ENCODE results near the gene ESYT2.
A peak's percentile ranks its signal among the peaks of the same experiment; 100 is the strongest.

The ESYT2 gene

DNA sequence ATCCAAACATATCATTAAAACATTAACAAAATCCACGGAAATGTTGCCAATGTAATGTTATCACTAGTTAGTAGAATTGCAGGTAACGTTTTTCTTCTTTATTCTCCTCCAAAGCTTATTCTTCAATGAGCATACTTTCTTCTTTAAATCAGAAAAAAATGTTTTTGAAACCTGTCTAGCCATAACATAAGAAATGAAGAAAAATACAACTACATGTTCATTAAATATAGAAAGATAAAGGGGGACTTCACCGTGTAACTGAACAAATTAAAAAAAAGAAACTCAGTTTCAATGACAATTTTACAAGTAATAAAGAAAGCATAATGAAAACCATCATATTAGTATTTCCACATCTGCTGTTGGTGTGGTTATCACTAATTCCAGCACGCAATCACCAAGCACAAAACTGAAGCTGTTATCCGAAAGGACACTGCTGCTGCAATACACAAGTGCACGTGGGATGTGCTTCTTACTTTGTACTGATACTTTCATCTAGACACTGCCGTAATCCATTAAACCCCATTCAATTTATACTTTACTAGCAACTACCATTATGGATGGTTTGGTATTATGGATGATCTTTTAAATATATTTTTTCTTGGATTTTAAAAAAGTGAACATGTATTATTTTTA is 9.6 kb downstream of the ESYT2 start:
- FAIRE-seq, result no peak

DNA sequence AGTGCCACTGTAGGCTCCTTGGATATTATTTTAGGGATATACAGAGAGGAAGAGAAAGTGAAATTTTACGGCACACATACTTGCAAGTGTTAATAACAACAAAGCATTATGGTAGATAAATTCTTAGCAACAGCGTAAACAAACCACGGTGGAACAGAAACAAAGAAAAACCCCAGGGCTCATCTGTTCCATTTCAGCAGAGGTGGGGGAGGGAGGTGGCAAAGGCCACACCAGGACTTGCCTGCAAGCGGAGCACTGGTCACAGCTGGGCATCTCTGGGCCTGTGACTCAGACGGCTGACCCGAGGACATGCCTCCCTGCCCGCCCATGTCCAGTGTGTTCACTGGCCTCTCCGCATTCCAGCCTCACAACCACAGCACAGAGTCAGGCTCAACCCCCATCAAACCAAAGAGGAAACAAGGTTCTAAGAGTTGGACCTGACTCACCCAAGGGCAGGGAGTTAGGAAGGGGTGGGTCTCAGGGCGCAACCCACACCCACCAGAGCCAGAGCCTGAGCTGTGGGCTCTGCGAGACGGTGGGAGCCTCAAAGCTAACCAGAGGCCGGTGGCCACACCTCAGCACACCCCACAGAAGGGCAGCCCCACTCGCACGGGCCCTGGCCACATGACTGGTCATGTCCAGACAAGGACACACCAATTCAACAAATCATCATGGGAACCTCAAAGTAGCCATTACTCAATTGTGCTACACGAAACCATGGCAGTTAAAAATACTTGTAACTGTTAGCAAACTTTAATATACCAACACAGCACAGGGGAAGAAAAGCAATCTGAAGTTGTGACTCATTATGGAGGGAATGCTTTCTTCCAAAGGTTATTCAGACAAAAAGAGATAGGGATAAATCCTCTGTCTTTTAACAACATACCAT is 10.7 kb downstream of the ESYT2 start:
- peak; percentile 84 for FAIRE-seq
- peak; percentile 40 for DNase-seq (ENCODE audit: insufficient read length)

More for the DNA sequence above, 9.6 kb downstream of the ESYT2 start:
- no peak for TF ChIP-seq POLR2AphosphoS5 (IDR thresholded peaks at IDR 0.05; ENCODE audit: low read depth, low read length)
- no peak for TF ChIP-seq POLR2A (IDR thresholded peaks at IDR 0.05; ENCODE audit: low read depth, low read length)
- TF ChIP-seq TAF1 (IDR thresholded peaks at IDR 0.05; ENCODE audit: borderline replicate concordance, low read depth, low read length), result no peak
- DNase-seq (ENCODE audit: insufficient read length), result no peak

DNA sequence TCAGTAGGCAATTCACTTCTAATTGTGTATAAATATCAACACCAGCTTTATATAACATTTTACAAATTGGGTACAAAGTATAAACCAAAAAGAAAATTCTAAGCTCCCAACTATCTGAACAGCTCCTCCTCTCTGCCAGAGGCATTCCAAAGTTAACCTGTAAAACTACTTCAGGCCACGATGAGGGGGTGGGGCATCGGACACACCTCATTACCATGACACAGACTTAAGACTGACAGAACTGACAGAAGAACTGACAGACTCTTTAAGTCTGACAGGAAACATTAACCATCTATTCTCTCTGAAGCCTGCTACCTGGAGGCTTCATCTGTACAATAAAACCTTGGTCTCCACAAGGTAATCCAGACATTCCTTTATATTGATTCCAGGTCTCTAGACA is 12.3 kb downstream of the ESYT2 start:
- DNase-seq (ENCODE audit: insufficient read length) (no peak), FAIRE-seq (no peak)
- TF ChIP-seq POLR2AphosphoS5 (IDR thresholded peaks at IDR 0.05; ENCODE audit: low read depth, low read length), result no peak
- TF ChIP-seq POLR2A (IDR thresholded peaks at IDR 0.05; ENCODE audit: low read depth, low read length), result no peak
- no peak for TF ChIP-seq TAF1 (IDR thresholded peaks at IDR 0.05; ENCODE audit: borderline replicate concordance, low read depth, low read length)

More for the DNA sequence above, 10.7 kb downstream of the ESYT2 start:
- TF ChIP-seq TAF1 (IDR thresholded peaks at IDR 0.05; ENCODE audit: borderline replicate concordance, low read depth, low read length), result no peak
- no peak for TF ChIP-seq POLR2AphosphoS5 (IDR thresholded peaks at IDR 0.05; ENCODE audit: low read depth, low read length)
- TF ChIP-seq POLR2A (IDR thresholded peaks at IDR 0.05; ENCODE audit: low read depth, low read length), result no peak

DNA sequence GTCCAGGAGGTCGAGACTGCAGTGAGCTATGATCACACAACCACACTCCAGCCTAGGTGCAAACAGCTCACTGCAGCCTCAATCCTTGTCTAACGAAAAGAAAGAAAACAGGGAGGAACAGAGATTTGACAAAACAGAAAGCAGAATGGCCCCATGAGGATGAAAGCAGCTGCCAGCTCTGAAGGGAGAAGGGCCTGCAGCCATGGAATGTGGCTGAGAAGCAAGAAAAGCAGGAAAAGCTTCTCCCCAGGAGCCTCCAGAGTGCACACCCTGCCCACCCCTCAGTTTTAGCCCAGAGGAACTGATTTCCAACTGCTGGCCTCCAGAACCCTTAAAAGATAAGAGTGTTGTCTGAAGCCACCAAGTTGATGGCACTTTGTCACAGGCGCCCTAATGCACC is 13.0 kb downstream of the ESYT2 start:
- TF ChIP-seq POLR2A (IDR thresholded peaks at IDR 0.05; ENCODE audit: low read depth, low read length), result no peak
- TF ChIP-seq TAF1 (IDR thresholded peaks at IDR 0.05; ENCODE audit: borderline replicate concordance, low read depth, low read length), result no peak
- TF ChIP-seq POLR2AphosphoS5 (IDR thresholded peaks at IDR 0.05; ENCODE audit: low read depth, low read length), result no peak
- FAIRE-seq (no peak), DNase-seq (ENCODE audit: insufficient read length) (no peak)

DNA sequence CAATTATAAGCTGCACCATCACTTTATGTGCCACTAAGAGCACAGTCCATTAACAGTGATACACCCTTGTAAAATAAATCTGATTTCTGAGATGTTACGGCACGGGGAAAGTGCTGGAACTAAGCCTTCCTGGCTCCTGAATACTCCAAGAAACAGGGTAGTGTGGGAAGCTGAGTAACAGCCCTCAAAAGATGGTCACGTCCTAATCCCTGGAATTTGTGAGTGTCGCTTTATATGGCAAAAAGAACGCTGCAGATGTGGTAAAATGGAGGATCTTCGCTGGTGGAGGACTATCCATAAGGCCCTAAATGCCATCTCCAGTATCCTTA is 13.5 kb downstream of the ESYT2 start:
- FAIRE-seq (no peak), DNase-seq (ENCODE audit: insufficient read length) (no peak)
- no peak for TF ChIP-seq POLR2AphosphoS5 (IDR thresholded peaks at IDR 0.05; ENCODE audit: low read depth, low read length)
- no peak for TF ChIP-seq POLR2A (IDR thresholded peaks at IDR 0.05; ENCODE audit: low read depth, low read length)
- no peak for TF ChIP-seq TAF1 (IDR thresholded peaks at IDR 0.05; ENCODE audit: borderline replicate concordance, low read depth, low read length)

DNA sequence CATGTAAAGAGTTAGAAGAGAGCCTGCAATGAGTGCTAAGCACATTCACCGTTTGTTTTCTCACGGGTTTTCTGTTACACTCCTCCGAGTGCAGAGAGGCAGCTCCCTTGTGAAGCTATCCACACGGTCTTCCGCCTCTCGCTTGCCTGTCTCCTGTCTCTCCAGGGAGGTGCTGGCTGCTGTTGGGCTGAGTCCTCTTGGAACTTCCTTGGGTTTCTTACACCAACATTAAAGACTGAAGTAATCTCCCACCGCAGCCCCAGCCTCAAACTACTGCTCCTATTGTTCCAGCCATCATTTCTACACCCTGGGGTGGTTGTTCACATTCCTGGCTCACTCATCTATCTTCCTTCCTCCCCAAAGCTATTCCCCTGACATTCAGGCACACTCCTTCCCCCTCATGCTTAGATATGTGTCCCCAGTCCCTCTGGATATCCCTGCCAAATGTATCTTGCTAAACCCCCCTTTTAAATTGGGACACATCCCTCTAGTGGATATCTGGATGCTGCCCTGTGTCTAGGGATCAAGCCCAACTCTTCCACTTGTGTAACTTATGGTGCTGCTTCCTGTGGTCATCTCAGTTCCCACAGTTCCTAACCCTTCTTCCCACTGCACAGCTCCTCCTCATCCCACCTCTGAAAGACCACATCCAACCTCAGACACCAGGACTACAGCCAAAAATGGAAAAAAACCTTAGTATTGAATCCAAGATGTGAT is 14.1 kb downstream of the ESYT2 start:
- DNase-seq (ENCODE audit: insufficient read length) (no peak), FAIRE-seq (no peak)
- TF ChIP-seq POLR2AphosphoS5 (IDR thresholded peaks at IDR 0.05; ENCODE audit: low read depth, low read length) (no peak), TAF1 (IDR thresholded peaks at IDR 0.05; ENCODE audit: borderline replicate concordance, low read depth, low read length) (no peak), POLR2A (IDR thresholded peaks at IDR 0.05; ENCODE audit: low read depth, low read length) (no peak)

DNA sequence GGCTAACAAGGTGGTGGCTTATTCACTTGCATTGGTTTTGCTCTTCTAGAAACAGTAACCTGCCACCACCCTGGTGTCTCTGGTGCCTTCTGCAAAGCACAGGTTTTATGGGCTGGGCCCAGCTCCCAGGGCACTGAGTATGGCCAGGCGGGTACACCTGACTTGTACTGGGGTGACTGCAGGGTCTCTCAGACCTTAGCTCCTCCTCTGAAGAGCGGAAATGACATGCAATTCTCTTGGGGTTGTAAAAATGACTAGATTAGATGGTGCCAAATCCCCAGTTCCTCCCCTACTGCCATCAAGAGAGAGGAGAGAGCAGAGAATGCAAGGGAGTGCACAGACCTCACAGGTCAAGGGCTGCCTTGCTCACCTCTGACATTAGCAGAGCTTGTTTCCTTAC is 14.7 kb downstream of the ESYT2 start:
- FAIRE-seq (no peak), DNase-seq (ENCODE audit: insufficient read length) (no peak)
- TF ChIP-seq TAF1 (IDR thresholded peaks at IDR 0.05; ENCODE audit: borderline replicate concordance, low read depth, low read length) (no peak), POLR2AphosphoS5 (IDR thresholded peaks at IDR 0.05; ENCODE audit: low read depth, low read length) (no peak), POLR2A (IDR thresholded peaks at IDR 0.05; ENCODE audit: low read depth, low read length) (no peak)

DNA sequence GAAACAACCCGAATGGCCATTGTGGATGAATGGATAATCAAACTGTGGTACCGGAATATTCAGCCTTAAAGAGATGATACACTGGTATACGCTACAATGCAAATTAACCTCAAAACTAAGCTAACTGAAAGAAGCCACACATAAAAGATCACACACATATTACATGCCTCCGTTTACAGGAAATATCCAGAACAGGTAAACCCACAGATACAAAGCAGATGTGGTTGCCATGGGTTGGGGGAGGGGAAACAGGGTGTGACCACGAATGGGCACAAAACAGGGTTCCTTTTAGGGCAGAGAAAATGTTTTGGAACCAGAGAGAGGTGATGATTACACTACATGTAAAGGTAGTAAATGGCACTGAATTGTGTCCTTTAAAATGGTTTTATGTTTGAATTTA is 16.6 kb downstream of the ESYT2 start:
- TF ChIP-seq TAF1 (IDR thresholded peaks at IDR 0.05; ENCODE audit: borderline replicate concordance, low read depth, low read length) (no peak), POLR2A (IDR thresholded peaks at IDR 0.05; ENCODE audit: low read depth, low read length) (no peak), POLR2AphosphoS5 (IDR thresholded peaks at IDR 0.05; ENCODE audit: low read depth, low read length) (no peak)
- no peak for DNase-seq (ENCODE audit: insufficient read length)
- FAIRE-seq, result no peak

DNA sequence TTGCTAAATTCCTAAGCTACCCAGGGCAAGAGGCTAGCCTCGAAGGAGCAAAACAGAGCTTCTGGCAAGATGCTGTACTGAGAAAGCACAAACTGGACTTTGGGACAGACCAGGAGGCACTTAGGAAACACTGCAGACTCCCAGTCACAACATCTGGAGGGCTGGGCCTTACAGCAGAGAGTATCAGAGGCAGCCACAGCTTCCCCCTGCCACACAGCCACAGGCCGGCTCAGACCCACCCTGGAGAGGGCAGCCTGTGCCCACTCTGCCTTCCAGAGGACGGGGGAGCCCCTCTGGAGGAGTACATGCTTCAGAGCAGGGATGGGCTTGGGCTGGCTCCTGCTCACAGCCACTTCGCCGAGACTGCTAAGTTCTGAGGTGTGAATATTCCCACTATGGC is 17.4 kb downstream of the ESYT2 start:
- TF ChIP-seq POLR2A (IDR thresholded peaks at IDR 0.05; ENCODE audit: low read depth, low read length) (no peak), POLR2AphosphoS5 (IDR thresholded peaks at IDR 0.05; ENCODE audit: low read depth, low read length) (no peak), TAF1 (IDR thresholded peaks at IDR 0.05; ENCODE audit: borderline replicate concordance, low read depth, low read length) (no peak)
- no peak for FAIRE-seq

DNA sequence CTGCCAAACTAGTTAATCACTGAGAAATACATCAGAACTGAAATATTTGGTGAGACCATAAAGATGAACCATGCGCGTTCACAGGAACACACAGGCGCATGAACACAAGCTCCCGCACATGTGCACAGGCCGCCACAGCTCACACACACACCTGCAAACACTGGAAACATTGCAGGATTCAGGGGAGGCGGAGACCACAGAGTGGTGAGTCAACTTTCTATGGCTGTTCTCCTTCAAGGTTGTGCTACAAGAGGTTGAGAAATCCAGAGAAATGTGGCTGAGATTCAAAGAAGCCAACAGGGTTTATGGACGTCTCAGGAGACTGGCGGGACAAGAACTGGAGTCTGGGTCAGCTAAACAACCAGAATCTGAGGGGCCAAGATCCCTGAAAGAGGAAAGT is 17.8 kb downstream of the ESYT2 start:
- FAIRE-seq, result no peak
- no peak for DNase-seq (ENCODE audit: insufficient read length)
- TF ChIP-seq POLR2A (IDR thresholded peaks at IDR 0.05; ENCODE audit: low read depth, low read length), result no peak
- no peak for TF ChIP-seq POLR2AphosphoS5 (IDR thresholded peaks at IDR 0.05; ENCODE audit: low read depth, low read length)
- TF ChIP-seq TAF1 (IDR thresholded peaks at IDR 0.05; ENCODE audit: borderline replicate concordance, low read depth, low read length), result no peak

More for the DNA sequence above, 17.4 kb downstream of the ESYT2 start:
- DNase-seq (ENCODE audit: insufficient read length), result no peak

DNA sequence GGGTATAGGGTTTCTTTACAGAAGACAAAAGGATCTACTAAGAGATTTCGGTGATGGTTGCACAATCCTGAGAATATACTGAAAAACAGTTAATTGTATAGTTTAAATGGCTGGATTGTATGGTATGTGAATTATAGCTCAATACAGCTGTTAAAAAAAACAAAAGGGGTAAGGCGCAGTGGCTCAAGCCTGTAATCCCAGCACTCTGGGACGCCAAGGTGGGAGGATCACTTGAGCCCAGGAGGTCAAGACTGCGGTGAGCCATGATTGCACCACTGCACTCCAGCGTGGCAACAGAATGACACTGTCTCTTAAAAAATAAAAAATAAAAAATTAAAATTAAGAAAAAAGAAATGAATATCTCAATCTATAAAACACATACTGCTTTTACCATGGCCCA is 18.5 kb downstream of the ESYT2 start:
- TF ChIP-seq POLR2AphosphoS5 (IDR thresholded peaks at IDR 0.05; ENCODE audit: low read depth, low read length) (no peak), POLR2A (IDR thresholded peaks at IDR 0.05; ENCODE audit: low read depth, low read length) (no peak), TAF1 (IDR thresholded peaks at IDR 0.05; ENCODE audit: borderline replicate concordance, low read depth, low read length) (no peak)
- FAIRE-seq (no peak), DNase-seq (ENCODE audit: insufficient read length) (no peak)
